HG03066 (cell line): ENCODE measurements around the gene PSEN2.
A peak's percentile ranks its signal among the peaks of the same experiment; 100 is the strongest.

ENCODE experiments used
- ATAC-seq: cut with Tn5 transposase; IDR thresholded peaks from one replicate; pipeline ENCODE4 v1.9.1; 2021; ENCODE audit warnings: low read depth; ENCODE audit not compliant: unreplicated experiment

PSEN2 gene

GRCh38 chr1:226863446-226863845 is 7.0 kb upstream of the PSEN2 start:
- ATAC-seq, result no peak

- no peak for ATAC-seq
Observed at GRCh38 chr1:226864311-226864710, 6.1 kb upstream of the PSEN2 start.

- ATAC-seq, result no peak
Observed at GRCh38 chr1:226865590-226865989, 4.8 kb upstream of the PSEN2 start.

- ATAC-seq, result no peak
Observed at GRCh38 chr1:226867461-226868054, 2.9 kb upstream of the PSEN2 start.

- no peak for ATAC-seq
Observed at GRCh38 chr1:226868726-226869125, 1.7 kb upstream of the PSEN2 start.

GRCh38 chr1:226870026-226870400 is 403 bp upstream of the PSEN2 start:
- no peak for ATAC-seq

GRCh38 chr1:226871636-226872327 is 1.4 kb downstream of the PSEN2 start:
- ATAC-seq, result no peak

- ATAC-seq, result no peak
Observed at GRCh38 chr1:226872437-226872836, 2.0 kb downstream of the PSEN2 start.

- no peak for ATAC-seq
Observed at GRCh38 chr1:226873771-226874578, 3.6 kb downstream of the PSEN2 start.

- ATAC-seq, result no peak
Observed at GRCh38 chr1:226874579-226875425, 4.4 kb downstream of the PSEN2 start.

- ATAC-seq, result no peak
Observed at GRCh38 chr1:226875641-226876295, 5.4 kb downstream of the PSEN2 start.

- no peak for ATAC-seq
Observed at GRCh38 chr1:226877669-226878068, 7.3 kb downstream of the PSEN2 start.

GRCh38 chr1:226880372-226881287 is 10.2 kb downstream of the PSEN2 start:
- ATAC-seq, result no peak

- ATAC-seq, result no peak
Observed at GRCh38 chr1:226881515-226882185, 11.2 kb downstream of the PSEN2 start.

GRCh38 chr1:226882187-226882586 is 11.8 kb downstream of the PSEN2 start:
- no peak for ATAC-seq

- peak; percentile 93 for ATAC-seq
Observed at GRCh38 chr1:226882631-226883409, 12.4 kb downstream of the PSEN2 start.

GRCh38 chr1:226883630-226884029 is 13.2 kb downstream of the PSEN2 start:
- ATAC-seq, result no peak

GRCh38 chr1:226884116-226884625 is 13.8 kb downstream of the PSEN2 start:
- no peak for ATAC-seq
